Panc1 (cell line): Measurements from ENCODE around the gene FHOD1.

Source experiments
- CTCF ChIP-seq: fragments of 450-650 bp; IDR thresholded peaks from 2 replicates; pipeline ENCODE4 v1.5.1; 2017; ENCODE audit warnings: mild to moderate bottlenecking
- POLR2AphosphoS5 ChIP-seq: IDR thresholded peaks from 2 replicates; pipeline ENCODE4 v1.6.1; 2012; ENCODE audit warnings: mild to moderate bottlenecking, low read depth, low read length, moderate library complexity
- REST ChIP-seq, 2 experiments: IDR thresholded peaks; 2 replicates each; pipeline ENCODE4 v1.6.1; 2011 to 2012; ENCODE audit warnings: low read depth in 2 of 2, control low read depth in 1 of 2, low read length in 1 of 2, mild to moderate bottlenecking in 1 of 2, moderate library complexity in 1 of 2; ENCODE audit not compliant: insufficient read depth in 1 of 2
- SIN3A ChIP-seq: IDR thresholded peaks from 2 replicates; pipeline ENCODE4 v1.6.1; 2012; ENCODE audit warnings: low read depth, mild to moderate bottlenecking, low read length, moderate library complexity, borderline replicate concordance; ENCODE audit not compliant: insufficient read depth
- TCF7L2 ChIP-seq: IDR thresholded peaks from 2 replicates; pipeline ENCODE4 v1.6.1; 2011; ENCODE audit warnings: mild to moderate bottlenecking, low read depth, low read length, inconsistent platforms

- TF ChIP-seq POLR2AphosphoS5 (no peak), CTCF (no peak), TCF7L2 (no peak), REST (IDR thresholded peaks at IDR 0.05; ENCODE audit: insufficient read depth in 1 of 2, low read depth in 2 of 2, low read length in 1 of 2) (no peak), SIN3A (no peak)
These were observed 55.8 kb downstream of the FHOD1 start for GRCh38 chr16:67191411-67191994.
